Smooth muscle cell (in vitro differentiated cells): ENCODE results near the gene IGSF23. TPM values are rescaled to one million over a fixed set of nuclear protein-coding genes. Genes with fewer than 3 reads are reported as not detected.

ENCODE experiments used
- DNase-seq: peaks from one replicate; lab custom pipeline; 2025; ENCODE audit not compliant: unreplicated experiment; lab: John Stamatoyannopoulos, UW
- H2AFZ ChIP-seq: fragments of 200-600 bp; sonication (generic); 2 replicates; pipeline ENCODE4 v1.6.0; 2016; ENCODE audit warnings: antibody characterized with exemption, low read depth, mild to moderate bottlenecking
- H3F3A ChIP-seq: fragments of 200-600 bp; sonication (generic); 2 replicates; pipeline ENCODE4 v1.6.0; 2017; ENCODE audit warnings: antibody characterized with exemption, low read depth
- H3K27ac ChIP-seq: fragments of 200-600 bp; sonication (generic); 2 replicates; pipeline ENCODE4 v1.5.1; 2016; ENCODE audit warnings: low read depth, mild to moderate bottlenecking
- H3K27me3 ChIP-seq: fragments of 200-600 bp; sonication (generic); 2 replicates; pipeline ENCODE4 v1.6.1; 2016; ENCODE audit warnings: low read depth, mild to moderate bottlenecking
- H3K36me3 ChIP-seq: fragments of 200-600 bp; sonication (generic); 2 replicates; pipeline ENCODE4 v1.5.1; 2016; ENCODE audit warnings: low read depth
- H3K4me1 ChIP-seq: fragments of 200-600 bp; sonication (generic); 2 replicates; pipeline ENCODE4 v1.5.1; 2016; ENCODE audit warnings: low read depth
- H3K4me2 ChIP-seq: fragments of 200-600 bp; sonication (generic); 2 replicates; pipeline ENCODE4 v1.6.0; 2016; ENCODE audit warnings: mild to moderate bottlenecking
- H3K4me3 ChIP-seq: fragments of 200-600 bp; sonication (generic); 2 replicates; pipeline ENCODE4 v1.5.1; 2016; ENCODE audit warnings: mild to moderate bottlenecking
- H3K79me2 ChIP-seq: fragments of 200-600 bp; sonication (generic); 2 replicates; pipeline ENCODE4 v1.6.0; 2016; ENCODE audit warnings: low read depth, mild to moderate bottlenecking
- H3K9ac ChIP-seq: fragments of 200-600 bp; sonication (generic); 2 replicates; pipeline ENCODE4 v1.6.0; 2016; ENCODE audit warnings: low read depth
- H3K9me3 ChIP-seq: fragments of 200-600 bp; sonication (generic); replicated peaks from 2 replicates; pipeline ENCODE4 v1.5.1; 2016; ENCODE audit warnings: low read depth
- H4K20me1 ChIP-seq: fragments of 200-600 bp; sonication (generic); 2 replicates; pipeline ENCODE4 v1.6.0; 2016; ENCODE audit warnings: low read depth
- WGBS: methylation state at CpG from one replicate; pipeline ENCODE4 v1.1.7; 2016; ENCODE audit warnings: low lambda C conversion rate; 5-methylcytosine and 5-hydroxymethylcytosine counted together
- polyA plus RNA-seq: library from polyadenylated mRNA; unstranded; fragments of >200 nt; fragmentation: Nextera tagmentation; extraction: Ambion mirVana; gene quantifications from 2 replicates; pipeline ENCODE4 v1.2.1, GENCODE V29; 2016
- total RNA-seq: library from RNA; depleted of rRNA; stranded (reverse); fragments of >200 nt; gene quantifications from 2 replicates; pipeline ENCODE4 v1.2.3, GENCODE V29; 2014
- TF ChIP-seq, protein P1 (sequence below): fragments of 200-600 bp; sonication (generic); IDR thresholded peaks from 2 replicates; pipeline ENCODE4 v1.5.1; 2017; ENCODE audit warnings: borderline replicate concordance, mild to moderate bottlenecking, antibody characterized with exemption; ENCODE audit not compliant: insufficient read depth, poor library complexity, severe bottlenecking

IGSF23 gene
- total and polyA plus RNA-seq, 2 experiments from 2014 or later = not detected

GRCh38 chr19:44653343-44653742 is 40.0 kb downstream of the IGSF23 start:
- H3K79me2 ChIP-seq = no peaks in the 10 kb centered on the region
- no peak for DNase-seq
- TF ChIP-seq, protein P1, sequence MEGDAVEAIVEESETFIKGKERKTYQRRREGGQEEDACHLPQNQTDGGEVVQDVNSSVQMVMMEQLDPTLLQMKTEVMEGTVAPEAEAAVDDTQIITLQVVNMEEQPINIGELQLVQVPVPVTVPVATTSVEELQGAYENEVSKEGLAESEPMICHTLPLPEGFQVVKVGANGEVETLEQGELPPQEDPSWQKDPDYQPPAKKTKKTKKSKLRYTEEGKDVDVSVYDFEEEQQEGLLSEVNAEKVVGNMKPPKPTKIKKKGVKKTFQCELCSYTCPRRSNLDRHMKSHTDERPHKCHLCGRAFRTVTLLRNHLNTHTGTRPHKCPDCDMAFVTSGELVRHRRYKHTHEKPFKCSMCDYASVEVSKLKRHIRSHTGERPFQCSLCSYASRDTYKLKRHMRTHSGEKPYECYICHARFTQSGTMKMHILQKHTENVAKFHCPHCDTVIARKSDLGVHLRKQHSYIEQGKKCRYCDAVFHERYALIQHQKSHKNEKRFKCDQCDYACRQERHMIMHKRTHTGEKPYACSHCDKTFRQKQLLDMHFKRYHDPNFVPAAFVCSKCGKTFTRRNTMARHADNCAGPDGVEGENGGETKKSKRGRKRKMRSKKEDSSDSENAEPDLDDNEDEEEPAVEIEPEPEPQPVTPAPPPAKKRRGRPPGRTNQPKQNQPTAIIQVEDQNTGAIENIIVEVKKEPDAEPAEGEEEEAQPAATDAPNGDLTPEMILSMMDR = no peak
- H3K4me3 ChIP-seq = no peak overlapping the region
- H3K4me2 ChIP-seq = no peak overlapping the region
- H2AFZ ChIP-seq = no peak overlapping the region
- H3K27ac ChIP-seq = no peak overlapping the region
- no peaks in the 10 kb centered on the region for H3K27me3 ChIP-seq
- no peaks in the 10 kb centered on the region for H3K9me3 ChIP-seq
- WGBS = 99% methylated on average over 5 of the region's 5 CpGs
- no peak overlapping the region for H3K9ac ChIP-seq
- peaks cover 8% of the 10 kb centered on the region for H4K20me1 ChIP-seq
- peaks cover 10% of the 10 kb centered on the region for H3K36me3 ChIP-seq
- H3K4me1 ChIP-seq = no peaks in the 10 kb centered on the region
- H3F3A ChIP-seq = no peaks in the 10 kb centered on the region

- Histone ChIP-seq H3K27ac (no peak overlapping the region), H3K27me3 (no peaks in the 10 kb centered on the region), H3K9ac (no peak overlapping the region), H3K36me3 (peaks cover 10% of the 10 kb centered on the region), H2AFZ (no peak overlapping the region), H3K79me2 (no peaks in the 10 kb centered on the region), H3K4me1 (no peaks in the 10 kb centered on the region), H3F3A (no peaks in the 10 kb centered on the region), H4K20me1 (peaks cover under 1% of the 10 kb centered on the region), H3K9me3 (no peaks in the 10 kb centered on the region), H3K4me2 (no peak overlapping the region), H3K4me3 (no peak overlapping the region)
- no peak for DNase-seq
- 85% methylated on average over 15 of the region's 16 CpGs for WGBS
- TF ChIP-seq, protein P1 = peak; percentile 24
Measured at GRCh38 chr19:44653977-44654774, 40.8 kb downstream of the IGSF23 start.

- Histone ChIP-seq H3K36me3 (peaks cover 10% of the 10 kb centered on the region), H3K4me1 (no peaks in the 10 kb centered on the region), H3F3A (no peaks in the 10 kb centered on the region), H3K9me3 (no peaks in the 10 kb centered on the region), H2AFZ (no peak overlapping the region), H4K20me1 (no peaks in the 10 kb centered on the region), H3K27me3 (no peaks in the 10 kb centered on the region), H3K4me2 (no peak overlapping the region), H3K4me3 (no peak overlapping the region), H3K79me2 (no peaks in the 10 kb centered on the region), H3K9ac (no peak overlapping the region), H3K27ac (no peak overlapping the region)
- TF ChIP-seq, protein P1 = peak; percentile 80
- 62% methylated on average over 25 of the region's 25 CpGs for WGBS
- DNase-seq = peak; percentile 12
Measured at GRCh38 chr19:44657211-44657921, 44.0 kb downstream of the IGSF23 start.
